HG03558 (cell line): Measurements from ENCODE around the gene ELN.
"Not testable (repeated sequence)": the region's sequence is repeated elsewhere in the genome, so short reads cannot be mapped to it uniquely, and the experiment has no call there.

Experiments used
- ATAC-seq: cut with Tn5 transposase; IDR thresholded peaks from one replicate; pipeline ENCODE4 v1.9.1; 2021; ENCODE audit warnings: moderate number of reproducible peaks; ENCODE audit not compliant: unreplicated experiment; ENCODE audit errors: extremely low read depth

The ELN gene

DNA sequence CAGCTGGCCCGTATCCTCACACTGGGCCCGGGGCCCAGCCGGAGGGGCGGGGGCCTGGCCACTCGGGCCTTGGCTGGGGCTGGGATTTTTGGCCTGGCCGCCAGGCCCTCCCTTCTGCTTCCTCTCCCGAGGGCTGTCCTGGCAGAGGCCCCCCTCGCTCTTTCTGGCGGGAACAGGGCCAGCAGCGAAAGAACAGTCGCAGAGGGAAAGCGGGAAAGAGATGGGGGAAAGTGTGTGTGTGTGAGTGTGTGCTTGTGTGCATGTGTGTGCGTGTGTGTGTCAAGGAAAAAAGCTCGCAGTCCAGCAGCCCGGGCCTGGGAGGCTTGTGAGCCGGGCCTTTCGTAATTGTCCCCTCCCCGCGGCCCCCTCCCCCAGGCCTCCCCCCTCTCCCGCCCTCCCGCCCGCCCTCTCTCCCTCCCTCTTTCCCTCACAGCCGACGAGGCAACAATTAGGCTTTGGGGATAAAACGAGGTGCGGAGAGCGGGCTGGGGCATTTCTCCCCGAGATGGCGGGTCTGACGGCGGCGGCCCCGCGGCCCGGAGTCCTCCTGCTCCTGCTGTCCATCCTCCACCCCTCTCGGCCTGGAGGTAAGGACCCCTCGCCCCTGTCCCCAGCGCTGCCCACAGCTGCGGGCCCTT is at the start of gene ELN:
TSS of gene ELN (plus strand) at position 491 of the 638 bp plus-strand sequence. CDS start at position 506, 15 bp downstream.
- no peak for ATAC-seq

- ATAC-seq = no peak
Observed at GRCh38 chr7:73978661-73979563, 49.1 kb upstream of the ELN start.

- ATAC-seq = not testable (repeated sequence)
Observed at GRCh38 chr7:73979656-73980055, 48.3 kb upstream of the ELN start.

GRCh38 chr7:73980206-73980605 is 47.8 kb upstream of the ELN start:
- no peak for ATAC-seq

GRCh38 chr7:73981933-73982332 is 46.0 kb upstream of the ELN start:
- no peak for ATAC-seq

DNA sequence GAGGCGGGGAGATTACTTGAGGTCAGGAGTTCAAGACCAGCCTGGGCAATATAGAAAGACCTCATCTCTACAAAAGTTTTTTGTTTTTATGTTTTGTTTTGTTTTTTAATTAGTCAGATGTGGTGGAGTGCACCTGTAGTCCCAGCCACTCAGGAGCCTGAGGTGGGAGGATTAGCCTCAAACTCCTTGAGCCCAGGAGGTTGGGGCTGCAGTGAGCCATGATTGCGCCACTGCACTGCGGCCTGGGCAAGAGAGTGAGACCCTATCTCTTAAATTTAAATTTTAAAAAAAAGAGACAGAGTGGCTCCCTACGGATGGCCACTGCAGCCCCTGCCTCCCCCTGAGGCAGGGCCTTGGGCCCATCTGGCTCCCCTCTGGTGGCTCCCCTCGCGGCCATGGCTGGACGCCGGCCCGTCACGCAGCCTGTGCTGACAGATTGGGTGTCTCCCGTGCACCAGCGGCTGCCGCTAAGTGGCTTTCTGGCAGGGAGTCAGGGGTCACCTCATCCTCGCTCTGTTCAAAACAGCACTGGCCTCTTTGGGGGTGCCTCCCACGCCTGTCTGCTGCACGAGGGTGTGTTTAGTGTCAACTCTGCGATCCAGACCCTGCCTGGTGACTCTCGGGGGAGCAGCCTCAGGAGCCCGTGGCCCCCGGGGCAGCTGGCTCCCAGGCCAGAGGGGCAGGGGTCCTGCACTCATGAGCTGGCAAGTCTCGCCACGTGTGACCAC is 44.4 kb upstream of the ELN start:
- no peak for ATAC-seq

- no peak for ATAC-seq
Observed at GRCh38 chr7:73984481-73985205, 43.3 kb upstream of the ELN start.

DNA sequence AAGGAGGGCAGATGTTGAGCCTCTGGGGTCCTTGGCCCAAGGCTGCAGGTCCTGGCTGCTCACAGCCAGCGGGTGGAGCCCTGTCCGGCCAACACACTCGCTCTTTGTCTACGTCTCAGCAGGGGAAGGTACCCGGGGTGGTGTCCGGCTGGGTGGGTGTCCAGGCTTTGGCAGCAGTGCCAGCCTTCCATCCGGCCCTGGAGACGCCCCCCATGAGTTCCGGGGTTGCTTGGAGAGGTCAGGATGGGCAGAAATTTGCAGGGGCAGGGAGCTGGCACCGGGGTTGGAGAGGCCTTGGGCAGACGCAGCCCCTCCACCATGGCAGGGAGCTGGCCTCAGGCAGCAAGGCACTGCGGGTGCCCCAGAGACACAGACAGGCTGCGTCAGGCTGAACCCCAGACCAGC is 42.2 kb upstream of the ELN start:
- ATAC-seq = no peak

- ATAC-seq = no peak
Observed at GRCh38 chr7:73986158-73986631, 41.8 kb upstream of the ELN start.

DNA sequence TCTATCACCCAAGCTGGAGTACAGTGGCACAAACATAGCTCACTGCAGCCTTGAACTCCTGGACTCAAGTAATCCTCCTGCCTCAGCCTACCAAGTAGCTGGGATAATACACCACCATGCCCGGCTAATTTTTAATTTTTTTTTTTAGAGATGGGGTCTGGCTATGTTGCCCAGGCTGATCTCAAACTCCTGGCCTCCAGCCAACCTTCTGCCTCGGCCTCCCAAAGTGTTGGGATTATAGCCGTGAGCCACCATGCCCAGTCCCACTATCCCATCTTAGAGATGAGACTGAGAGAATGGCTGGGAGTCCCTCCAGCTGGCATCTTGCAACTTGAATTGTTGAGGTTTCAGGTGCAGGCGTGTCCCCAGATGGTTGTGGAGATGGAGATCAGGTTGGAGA is 40.7 kb upstream of the ELN start:
- no peak for ATAC-seq

DNA sequence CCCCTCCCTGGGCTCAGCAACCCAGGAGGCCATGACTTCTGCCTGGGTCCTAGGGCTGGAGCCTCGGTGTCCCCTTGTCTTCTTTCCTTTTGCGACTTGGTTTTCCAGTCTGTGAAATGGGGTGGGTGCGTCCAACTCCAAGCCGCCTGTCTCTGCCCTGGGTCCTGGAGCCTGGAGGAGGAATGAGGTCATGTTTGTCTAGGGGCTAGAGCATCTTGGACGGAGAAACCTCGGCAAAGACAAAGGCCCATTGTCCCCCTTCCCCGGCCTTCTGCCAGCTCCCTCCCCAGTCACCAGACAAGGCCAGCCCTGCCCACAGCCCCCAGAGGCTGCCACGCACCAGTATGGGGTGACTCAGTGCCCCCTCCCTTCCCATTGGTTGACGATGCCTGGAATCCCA is 39.8 kb upstream of the ELN start:
- no peak for ATAC-seq

GRCh38 chr7:73991522-73992100 is 36.4 kb upstream of the ELN start:
- no peak for ATAC-seq

GRCh38 chr7:73992101-73992562 is 35.8 kb upstream of the ELN start:
- no peak for ATAC-seq

DNA sequence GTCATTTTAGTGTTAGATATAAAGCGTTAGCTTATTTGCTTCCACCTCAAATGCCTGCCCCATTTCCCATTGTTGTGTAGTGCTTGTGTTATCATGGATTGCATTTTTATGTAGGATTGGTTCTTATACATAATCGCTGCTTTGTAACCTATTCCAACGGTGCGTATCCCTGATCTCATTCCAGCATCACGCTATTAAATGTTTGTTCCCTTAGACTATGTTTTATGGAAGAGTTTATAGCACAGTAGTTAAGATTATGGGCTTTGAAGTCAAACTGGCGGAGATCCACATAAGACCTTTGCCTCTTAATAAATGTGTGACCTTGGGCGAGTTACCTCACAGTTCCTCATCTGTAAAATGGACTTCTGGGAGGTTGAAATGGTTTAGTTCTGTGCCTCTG is 34.0 kb upstream of the ELN start:
- ATAC-seq = no peak

DNA sequence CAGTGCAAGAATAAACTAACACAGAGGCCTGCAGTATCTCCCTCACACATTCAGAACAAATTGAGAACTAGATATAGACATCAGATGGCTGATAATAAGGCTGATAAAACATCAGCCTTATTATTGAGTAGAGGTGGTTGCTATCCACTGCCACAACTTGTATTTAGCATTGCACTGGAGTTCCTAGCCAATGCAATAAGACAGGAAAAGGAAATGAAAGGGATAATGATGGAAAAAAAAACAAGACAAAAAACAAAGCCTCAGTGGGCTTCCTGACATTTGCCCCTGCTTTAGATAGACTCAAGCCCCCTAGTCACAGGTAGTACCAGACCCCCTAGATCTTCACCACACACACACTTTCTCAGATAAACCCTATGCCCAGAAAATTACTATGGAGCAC is 33.2 kb upstream of the ELN start:
- no peak for ATAC-seq

DNA sequence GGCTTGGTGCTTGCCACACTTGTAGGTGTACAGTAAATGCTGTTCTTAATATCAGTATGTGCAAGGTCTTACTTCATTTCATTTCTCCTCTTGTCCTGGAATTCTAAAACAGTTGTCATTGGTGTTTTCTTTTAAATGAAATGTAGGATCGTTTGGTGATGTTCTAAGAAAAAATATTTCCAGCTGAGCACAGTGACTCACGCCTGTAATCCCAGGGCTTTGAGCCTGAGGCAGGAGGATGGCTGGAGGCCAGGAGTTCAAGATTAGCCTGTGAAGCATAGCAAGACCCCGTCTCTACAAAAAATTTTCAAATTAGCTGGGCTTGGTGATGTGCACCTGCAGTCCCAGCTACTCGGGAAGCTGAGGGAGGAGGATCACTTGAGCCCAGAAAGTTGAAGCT is 32.6 kb upstream of the ELN start:
- no peak for ATAC-seq

GRCh38 chr7:73995821-73996511 is 32.0 kb upstream of the ELN start:
- no peak for ATAC-seq

GRCh38 chr7:73997056-73997455 is 30.9 kb upstream of the ELN start:
- no peak for ATAC-seq
